Measurements from ENCODE around the gene RPS18.
A peak's percentile ranks its signal among the peaks of the same experiment; 100 is the strongest.
"Not testable (repeated sequence)": the region's sequence is repeated elsewhere in the genome, so short reads cannot be mapped to it uniquely, and the experiment has no call there.

Gene RPS18

DNA sequence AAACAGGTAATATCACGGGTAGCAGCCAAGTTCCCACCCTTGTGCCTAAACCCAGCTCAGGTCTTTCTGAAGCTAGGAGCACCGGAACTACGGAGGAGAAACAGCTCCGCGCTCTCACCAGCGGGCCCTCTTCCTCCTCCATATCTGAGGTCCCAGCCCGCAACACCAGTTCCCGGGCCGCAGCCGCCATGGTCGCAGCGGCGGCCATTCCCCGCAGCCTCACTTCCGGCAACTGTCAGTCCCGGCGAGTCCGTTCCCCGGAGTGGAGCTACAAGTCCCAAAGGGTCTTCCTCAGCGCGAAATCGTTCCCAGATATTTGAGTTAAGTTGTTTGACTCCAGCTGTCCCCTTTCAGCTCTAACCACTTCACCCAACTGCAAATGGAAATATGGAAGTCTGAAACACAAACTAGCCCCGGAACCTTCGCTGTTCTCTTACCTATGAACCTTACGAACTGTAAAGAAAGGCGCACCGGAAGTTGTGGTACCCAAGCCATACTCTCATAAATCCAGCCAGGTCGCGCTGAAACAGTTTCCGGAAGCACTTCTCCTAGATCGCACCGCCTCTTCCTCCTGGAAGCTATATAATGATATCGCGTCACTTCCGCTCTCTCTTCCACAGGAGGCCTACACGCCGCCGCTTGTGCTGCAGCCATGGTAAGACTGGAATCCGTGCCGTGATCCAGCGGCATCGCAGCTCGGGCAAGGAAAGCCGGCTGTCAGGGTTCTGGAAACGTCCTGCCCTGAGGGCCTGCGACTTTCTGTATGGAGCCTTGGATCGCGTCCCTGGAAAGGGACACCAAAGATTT, at the start of gene RPS18, which contains the start of gene VPS52:
Gene RPS18, plus strand, starts transcription at position 608 of the 807 bp plus-strand sequence. Its CDS starts 45 bp downstream, at position 653.
Gene VPS52, minus strand, starts transcription at position 409 of the 807 bp plus-strand sequence. Its CDS starts 201 bp downstream, at position 208.
- H3K4me2 ChIP-seq (ENCODE audit: low read length), result peak within 1 kb of the TSS; percentile 84
- no peaks in the 10 kb centered on the region for H3K27me3 ChIP-seq (ENCODE audit: control insufficient read depth, insufficient read depth, low read length)
- H3K4me1 ChIP-seq, result peaks cover 6% of the 10 kb centered on the region
- H3K9ac ChIP-seq, result peak within 1 kb of the TSS; percentile 91
- H3K79me2 ChIP-seq, result peaks cover 6% of the 10 kb centered on the region
- TF ChIP-seq, protein P1, sequence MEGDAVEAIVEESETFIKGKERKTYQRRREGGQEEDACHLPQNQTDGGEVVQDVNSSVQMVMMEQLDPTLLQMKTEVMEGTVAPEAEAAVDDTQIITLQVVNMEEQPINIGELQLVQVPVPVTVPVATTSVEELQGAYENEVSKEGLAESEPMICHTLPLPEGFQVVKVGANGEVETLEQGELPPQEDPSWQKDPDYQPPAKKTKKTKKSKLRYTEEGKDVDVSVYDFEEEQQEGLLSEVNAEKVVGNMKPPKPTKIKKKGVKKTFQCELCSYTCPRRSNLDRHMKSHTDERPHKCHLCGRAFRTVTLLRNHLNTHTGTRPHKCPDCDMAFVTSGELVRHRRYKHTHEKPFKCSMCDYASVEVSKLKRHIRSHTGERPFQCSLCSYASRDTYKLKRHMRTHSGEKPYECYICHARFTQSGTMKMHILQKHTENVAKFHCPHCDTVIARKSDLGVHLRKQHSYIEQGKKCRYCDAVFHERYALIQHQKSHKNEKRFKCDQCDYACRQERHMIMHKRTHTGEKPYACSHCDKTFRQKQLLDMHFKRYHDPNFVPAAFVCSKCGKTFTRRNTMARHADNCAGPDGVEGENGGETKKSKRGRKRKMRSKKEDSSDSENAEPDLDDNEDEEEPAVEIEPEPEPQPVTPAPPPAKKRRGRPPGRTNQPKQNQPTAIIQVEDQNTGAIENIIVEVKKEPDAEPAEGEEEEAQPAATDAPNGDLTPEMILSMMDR (IDR thresholded peaks at IDR 0.05), result no peak
- peak within 1 kb of the TSS; percentile 97 for H3K27ac ChIP-seq
- peak within 1 kb of the TSS; percentile 86 for H3K4me3 ChIP-seq (ENCODE audit: low read depth, low read length)
- H2AFZ ChIP-seq, result peak within 1 kb of the TSS; percentile 97
- H3K9me3 ChIP-seq (ENCODE audit: control insufficient read depth, low read length), result no peaks in the 10 kb centered on the region
- no peaks in the 10 kb centered on the region for H3K36me3 ChIP-seq (ENCODE audit: control insufficient read depth, insufficient read depth, low read length)

DNA sequence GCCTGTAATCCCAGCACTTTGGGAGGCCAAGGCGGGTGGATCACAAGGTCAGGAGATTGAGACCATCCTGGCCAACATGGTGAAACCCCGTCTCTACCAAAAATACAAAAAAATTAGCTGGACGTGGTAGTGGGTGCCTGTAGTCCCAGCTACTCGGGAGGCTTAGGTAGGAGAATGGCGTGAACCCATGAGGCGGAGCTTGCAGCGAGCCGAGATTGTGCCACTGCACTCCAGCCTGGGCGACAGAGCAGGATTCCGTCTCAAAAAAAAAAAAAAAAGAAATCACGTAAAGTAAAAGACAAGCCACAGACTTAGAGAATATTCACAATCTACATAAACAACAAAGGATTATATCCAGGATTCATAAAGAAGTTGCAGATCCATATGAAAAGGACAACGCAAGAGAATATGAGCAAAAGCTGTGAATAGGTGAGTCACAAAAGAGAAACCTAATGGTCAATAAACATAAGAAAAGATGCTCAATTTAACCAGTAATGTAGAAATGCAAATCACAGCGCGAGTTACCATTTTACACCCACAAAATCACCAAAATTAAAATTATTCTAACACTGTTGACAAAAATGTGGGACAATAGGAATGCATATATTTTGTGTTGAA, 45.3 kb upstream of the RPS18 start:
- not testable (repeated sequence) for H3K79me2 ChIP-seq; H3K4me2 ChIP-seq (ENCODE audit: low read length); H3K9me3 ChIP-seq (ENCODE audit: control insufficient read depth, low read length); H3K4me3 ChIP-seq (ENCODE audit: low read depth, low read length); H2AFZ ChIP-seq; H3K27me3 ChIP-seq (ENCODE audit: control insufficient read depth, insufficient read depth, low read length); H3K27ac ChIP-seq; H3K36me3 ChIP-seq (ENCODE audit: control insufficient read depth, insufficient read depth, low read length); H3K4me1 ChIP-seq; H3K9ac ChIP-seq

DNA sequence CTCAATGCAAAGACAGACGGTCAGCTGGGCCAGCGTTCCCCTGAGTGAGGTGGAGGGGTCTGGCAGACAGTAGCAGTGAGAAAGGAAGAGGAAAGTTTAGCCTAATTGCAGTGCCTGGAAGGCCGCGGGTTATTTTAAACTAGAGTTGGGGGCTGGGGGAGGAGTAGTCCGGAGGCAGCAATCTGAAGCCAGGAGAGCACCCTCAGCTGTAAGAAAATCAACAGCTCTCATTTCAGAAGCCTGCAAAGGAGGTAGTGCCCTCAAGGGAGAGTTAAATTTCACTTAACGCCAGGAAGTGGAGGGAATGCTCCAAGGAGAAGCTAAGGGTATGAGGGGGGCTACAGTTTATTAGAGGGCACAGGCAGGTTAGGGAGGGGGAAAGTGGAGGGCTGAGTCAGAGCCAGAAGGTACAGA, 36.6 kb upstream of the RPS18 start:
- Histone ChIP-seq H3K4me1 (peaks cover 2% of the 10 kb centered on the region), H3K27ac (no peak overlapping the region), H3K4me2 (ENCODE audit: low read length) (no peak overlapping the region), H3K4me3 (ENCODE audit: low read depth, low read length) (no peak overlapping the region), H2AFZ (peak overlapping the region; percentile 66), H3K9ac (no peak overlapping the region), H3K79me2 (no peaks in the 10 kb centered on the region), H3K27me3 (ENCODE audit: control insufficient read depth, insufficient read depth, low read length) (no peaks in the 10 kb centered on the region), H3K9me3 (ENCODE audit: control insufficient read depth, low read length) (no peaks in the 10 kb centered on the region), H3K36me3 (ENCODE audit: control insufficient read depth, insufficient read depth, low read length) (no peaks in the 10 kb centered on the region)
- TF ChIP-seq, protein P1 (IDR thresholded peaks at IDR 0.05), result no peak

DNA sequence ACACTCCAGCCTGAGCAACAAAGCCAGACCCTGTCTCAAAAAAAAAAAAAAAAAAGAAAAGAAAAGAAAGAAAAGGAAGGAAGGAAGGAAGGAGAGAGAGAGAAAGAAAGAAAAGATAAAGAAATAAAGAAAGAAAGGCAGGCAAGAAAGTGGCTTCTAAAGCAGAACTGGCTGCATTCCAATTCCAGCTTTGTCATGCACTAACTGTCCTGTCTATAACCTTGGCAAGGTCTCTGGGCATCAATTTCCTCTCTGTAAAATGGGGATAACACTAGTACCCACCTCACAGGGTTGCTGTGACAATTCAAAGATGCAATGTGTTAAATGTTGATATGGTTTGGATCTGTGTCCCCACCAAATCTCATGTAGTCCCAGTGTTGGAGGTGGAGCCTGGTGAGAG, 35.5 kb upstream of the RPS18 start:
- no peak overlapping the region for H3K4me2 ChIP-seq (ENCODE audit: low read length)
- H3K36me3 ChIP-seq (ENCODE audit: control insufficient read depth, insufficient read depth, low read length), result no peaks in the 10 kb centered on the region
- no peaks in the 10 kb centered on the region for H3K79me2 ChIP-seq
- H3K4me1 ChIP-seq, result peaks cover 2% of the 10 kb centered on the region
- TF ChIP-seq, protein P1 (IDR thresholded peaks at IDR 0.05), result no peak
- no peak overlapping the region for H3K27ac ChIP-seq
- H3K4me3 ChIP-seq (ENCODE audit: low read depth, low read length), result no peak overlapping the region
- H2AFZ ChIP-seq, result no peak overlapping the region
- no peak overlapping the region for H3K9ac ChIP-seq
- no peaks in the 10 kb centered on the region for H3K27me3 ChIP-seq (ENCODE audit: control insufficient read depth, insufficient read depth, low read length)
- H3K9me3 ChIP-seq (ENCODE audit: control insufficient read depth, low read length), result no peaks in the 10 kb centered on the region

DNA sequence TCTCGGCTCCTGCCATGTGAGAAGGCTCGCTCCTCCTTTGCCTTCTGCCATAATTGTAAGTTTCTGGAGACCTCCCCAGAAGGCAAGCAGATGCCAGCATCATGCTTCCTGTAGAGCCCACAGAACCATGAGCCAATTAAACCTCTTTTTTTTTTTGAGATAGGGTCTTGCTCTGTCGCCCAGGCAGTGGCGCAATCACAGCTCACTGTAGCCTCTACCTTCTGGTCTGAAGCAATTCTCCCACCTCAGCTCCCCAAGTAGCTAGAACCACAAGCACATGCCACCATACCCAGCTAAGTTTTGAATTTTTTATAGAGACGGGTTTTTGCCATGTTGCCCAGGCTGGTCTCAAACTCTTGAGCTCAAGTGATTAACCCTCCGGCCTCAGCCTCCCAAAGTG, 35.0 kb upstream of the RPS18 start:
- Histone ChIP-seq H3K27me3 (ENCODE audit: control insufficient read depth, insufficient read depth, low read length) (no peaks in the 10 kb centered on the region), H3K9ac (no peak overlapping the region)
- TF ChIP-seq, protein P1 (IDR thresholded peaks at IDR 0.05), result no peak

More for the DNA sequence above, 35.0 kb upstream of the RPS18 start:
- Histone ChIP-seq H3K4me1 (peaks cover 2% of the 10 kb centered on the region), H3K4me2 (ENCODE audit: low read length) (no peak overlapping the region), H2AFZ (no peak overlapping the region), H3K27ac (no peak overlapping the region), H3K9me3 (ENCODE audit: control insufficient read depth, low read length) (no peaks in the 10 kb centered on the region), H3K36me3 (ENCODE audit: control insufficient read depth, insufficient read depth, low read length) (no peaks in the 10 kb centered on the region), H3K4me3 (ENCODE audit: low read depth, low read length) (no peak overlapping the region), H3K79me2 (no peaks in the 10 kb centered on the region)
